ENCODE data around the gene KRT84. TPM values are rescaled to one million over a fixed set of nuclear protein-coding genes. Genes with fewer than 3 reads are reported as not detected.

KRT84 gene
- total and polyA plus RNA-seq, 2 of the 4 experiments (the other 2 are of a cell fraction) = not detected

DNA sequence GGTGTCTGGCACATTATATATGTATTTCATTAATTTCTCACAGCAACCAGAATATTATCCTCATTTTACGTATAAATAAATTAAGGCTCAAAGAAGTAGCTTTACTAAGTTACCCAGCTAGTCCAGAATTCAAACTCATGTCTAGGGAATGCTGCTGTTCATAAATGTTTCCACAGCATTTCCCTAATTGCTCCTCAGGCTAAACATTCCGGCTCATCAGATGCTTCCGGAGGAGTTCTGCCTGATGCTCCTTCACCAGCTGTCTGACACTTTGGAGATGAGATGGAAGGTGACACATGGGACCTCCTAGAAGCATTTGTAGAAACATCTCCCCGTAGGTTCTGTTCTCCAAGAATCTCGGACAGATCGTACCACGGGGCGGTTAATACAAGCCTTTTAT lies 30.3 kb downstream of the KRT84 start:
- H3K79me1 ChIP-seq (ENCODE audit: low read depth in 1 of 2, low read length in 2 of 2) = no peaks in the 10 kb centered on the region
- H3K27me3 ChIP-seq (ENCODE audit: control insufficient read depth, insufficient read depth, low read length) = peaks cover 51% of the 10 kb centered on the region
- no peaks in the 10 kb centered on the region for H3K4me1 ChIP-seq (ENCODE audit: control insufficient read depth, insufficient read depth, low read length)
- DNase-seq (no peak), ATAC-seq (ENCODE audit: low read depth) (no peak)
- no peak overlapping the region for H4K5ac ChIP-seq (ENCODE audit: low read depth, low read length)
- H2BK15ac ChIP-seq (ENCODE audit: low read depth, low read length) = no peak overlapping the region
- no peaks in the 10 kb centered on the region for H3K36me3 ChIP-seq (ENCODE audit: control insufficient read depth, insufficient read depth, low read length)
- intact Hi-C loops (cut with micrococcal nuclease) = no loop called here
- ChIA-PET CTCF (no interaction called here), POLR2A (ENCODE audit: unreplicated experiment) (no interaction called here)
- H3K14ac ChIP-seq (replicated peaks; ENCODE audit: low read depth, low read length) = no peak overlapping the region
- in situ Hi-C loops (cut with MboI; ENCODE audit: low sequenced_read_pairs) = no loop called here
- no peak overlapping the region for H2BK120ac ChIP-seq (ENCODE audit: low read depth, low read length)
- no peak overlapping the region for H4K91ac ChIP-seq (ENCODE audit: insufficient read depth, low read depth, low read length)
- H3K9me1 ChIP-seq (ENCODE audit: insufficient read depth, low read length) = no peaks in the 10 kb centered on the region
- H2BK5ac ChIP-seq (ENCODE audit: low read depth, low read length, poor library complexity, severe bottlenecking) = no peak overlapping the region
- H2AK9ac ChIP-seq (replicated peaks; ENCODE audit: low read depth, low read length, poor library complexity) = no peak overlapping the region
- no peak overlapping the region for H3K56ac ChIP-seq (ENCODE audit: extremely low read depth, insufficient read depth, low read length)
- H2AK5ac ChIP-seq (ENCODE audit: low read depth, low read length) = no peak overlapping the region
- H3K4me3 ChIP-seq (ENCODE audit: insufficient read depth, low read depth, low read length) = no peak overlapping the region
- TF ChIP-seq CHD1 (IDR thresholded peaks at IDR 0.05; ENCODE audit: low read depth, low read length) = no peak
- TF ChIP-seq RAD21 (IDR thresholded peaks at IDR 0.05; ENCODE audit: low read length) = no peak
- no peak for TF ChIP-seq ELK1 (IDR thresholded peaks at IDR 0.05; ENCODE audit: borderline replicate concordance, low read depth, low read length)
- TF ChIP-seq USF2 (IDR thresholded peaks at IDR 0.05; ENCODE audit: low read depth, low read length) = no peak
- H3K9me3 ChIP-seq (ENCODE audit: control insufficient read depth, insufficient read depth, low read length) = no peaks in the 10 kb centered on the region
- no peak overlapping the region for H4K8ac ChIP-seq (ENCODE audit: low read depth in 2 of 2, low read length in 2 of 2)
- H4K20me1 ChIP-seq (ENCODE audit: insufficient read depth, low read length) = no peaks in the 10 kb centered on the region
- no peak overlapping the region for H3K9ac ChIP-seq (ENCODE audit: low read depth, low read length)
- WGBS, 2 experiments (ENCODE audit: extremely low coverage in 2 of 2, insufficient read length in 1 of 2) = 100% methylated on average over 1 of the region's 8 CpGs; no CpG with 5 or more reads in 1 of the 2 experiments
- H3K4me2 ChIP-seq (ENCODE audit: low read depth, low read length) = no peak overlapping the region
- dilution Hi-C loops (cut with HindIII; ENCODE audit: low sequenced_read_pairs, unreplicated experiment) = no loop called here
- no peak overlapping the region for H3K4ac ChIP-seq (ENCODE audit: low read depth, low read length)
- no peak overlapping the region for H3K18ac ChIP-seq (ENCODE audit: low read depth, low read length)
- no peak overlapping the region for H3K23ac ChIP-seq (ENCODE audit: low read depth, low read length)
- H2BK20ac ChIP-seq (ENCODE audit: low read depth, low read length) = no peak overlapping the region
- H3K27ac ChIP-seq (ENCODE audit: insufficient read depth, low read length) = no peak overlapping the region
- BruUV-seq (replicated peaks) = no TSS peak
- no peak overlapping the region for H2AFZ ChIP-seq (replicated peaks; ENCODE audit: low read length, poor library complexity)
